Effector memory CD4-positive, alpha-beta T cell (primary cell): ENCODE results near the gene GPC6.
"Not testable (repeated sequence)": the region's sequence is repeated elsewhere in the genome, so short reads cannot be mapped to it uniquely, and the experiment has no call there.

Experiments used
- DNase-seq, 3 donors: peaks; one replicate each; pipeline ENCODE4 v3.0.0-alpha.2; 2020
- H3K27ac ChIP-seq: 2 replicates; pipeline ENCODE4 v1.7.0; 2013; ENCODE audit warnings: mild to moderate bottlenecking, low read length, moderate library complexity; ENCODE audit not compliant: insufficient read depth, poor library complexity, severe bottlenecking
- H3K27me3 ChIP-seq: replicated peaks from 2 replicates; pipeline ENCODE4 v1.7.0; 2013; ENCODE audit warnings: mild to moderate bottlenecking, low read length; ENCODE audit not compliant: insufficient read depth, control insufficient read depth, poor library complexity, severe bottlenecking
- H3K36me3 ChIP-seq: 2 replicates; pipeline ENCODE4 v1.7.0; 2013; ENCODE audit warnings: mild to moderate bottlenecking, low read length, moderate library complexity; ENCODE audit not compliant: control insufficient read depth, insufficient read depth
- H3K4me1 ChIP-seq: 2 replicates; pipeline ENCODE4 v1.7.0; 2013; ENCODE audit warnings: low read length, mild to moderate bottlenecking; ENCODE audit not compliant: control insufficient read depth, insufficient read depth, poor library complexity, severe bottlenecking
- H3K4me3 ChIP-seq: 2 replicates; pipeline ENCODE4 v1.7.0; 2013; ENCODE audit warnings: low read length, low read depth, mild to moderate bottlenecking; ENCODE audit not compliant: insufficient read depth, poor library complexity, severe bottlenecking
- H3K9me3 ChIP-seq: 2 replicates; pipeline ENCODE4 v1.7.0; 2013; ENCODE audit warnings: mild to moderate bottlenecking, low read length, moderate library complexity; ENCODE audit not compliant: control insufficient read depth

Gene GPC6

GRCh38 chr13:93472296-93472695 is 245.7 kb downstream of the GPC6 start:
- Histone ChIP-seq H3K27me3 (no peaks in the 10 kb centered on the region), H3K36me3 (no peaks in the 10 kb centered on the region), H3K4me3 (no peak overlapping the region), H3K9me3 (no peaks in the 10 kb centered on the region), H3K4me1 (no peaks in the 10 kb centered on the region), H3K27ac (no peak overlapping the region)
- no peak for DNase-seq

GRCh38 chr13:93472814-93473296 is 246.2 kb downstream of the GPC6 start:
- DNase-seq, result no peak
- H3K27me3 ChIP-seq, result no peaks in the 10 kb centered on the region
- H3K4me3 ChIP-seq, result no peak overlapping the region
- no peaks in the 10 kb centered on the region for H3K9me3 ChIP-seq
- no peaks in the 10 kb centered on the region for H3K36me3 ChIP-seq
- no peaks in the 10 kb centered on the region for H3K4me1 ChIP-seq
- H3K27ac ChIP-seq, result no peak overlapping the region

- DNase-seq, result no peak
- H3K4me1 ChIP-seq, result no peaks in the 10 kb centered on the region
- H3K27ac ChIP-seq, result no peak overlapping the region
- H3K36me3 ChIP-seq, result no peaks in the 10 kb centered on the region
- no peaks in the 10 kb centered on the region for H3K9me3 ChIP-seq
- no peaks in the 10 kb centered on the region for H3K27me3 ChIP-seq
- H3K4me3 ChIP-seq, result no peak overlapping the region
These were observed 247.0 kb downstream of the GPC6 start for GRCh38 chr13:93473441-93474270.

GRCh38 chr13:93476175-93476574 is 249.6 kb downstream of the GPC6 start:
- Histone ChIP-seq H3K9me3 (no peaks in the 10 kb centered on the region), H3K4me3 (no peak overlapping the region), H3K27ac (no peak overlapping the region), H3K4me1 (no peaks in the 10 kb centered on the region), H3K27me3 (no peaks in the 10 kb centered on the region), H3K36me3 (no peaks in the 10 kb centered on the region)
- no peak for DNase-seq

GRCh38 chr13:93477238-93477637 is 250.6 kb downstream of the GPC6 start:
- no peak overlapping the region for H3K4me3 ChIP-seq
- no peak for DNase-seq
- no peak overlapping the region for H3K27ac ChIP-seq
- H3K9me3 ChIP-seq, result no peaks in the 10 kb centered on the region
- no peaks in the 10 kb centered on the region for H3K4me1 ChIP-seq
- no peaks in the 10 kb centered on the region for H3K27me3 ChIP-seq
- no peaks in the 10 kb centered on the region for H3K36me3 ChIP-seq

GRCh38 chr13:93480553-93481106 is 254.0 kb downstream of the GPC6 start:
- Histone ChIP-seq H3K36me3 (no peaks in the 10 kb centered on the region), H3K27ac (no peak overlapping the region), H3K4me3 (no peak overlapping the region), H3K9me3 (no peaks in the 10 kb centered on the region), H3K27me3 (no peaks in the 10 kb centered on the region), H3K4me1 (no peaks in the 10 kb centered on the region)
- DNase-seq, result no peak

GRCh38 chr13:93496117-93496516 is 269.5 kb downstream of the GPC6 start:
- not testable (repeated sequence) for DNase-seq, H3K27ac ChIP-seq, H3K27me3 ChIP-seq, H3K9me3 ChIP-seq, H3K4me1 ChIP-seq, H3K36me3 ChIP-seq, H3K4me3 ChIP-seq

- Histone ChIP-seq H3K9me3 (no peaks in the 10 kb centered on the region), H3K27ac (no peak overlapping the region), H3K4me1 (no peaks in the 10 kb centered on the region), H3K27me3 (no peaks in the 10 kb centered on the region), H3K4me3 (no peak overlapping the region), H3K36me3 (no peaks in the 10 kb centered on the region)
- DNase-seq, result no peak
These were observed 270.5 kb downstream of the GPC6 start for GRCh38 chr13:93496985-93497673.

- no peak overlapping the region for H3K27ac ChIP-seq
- H3K27me3 ChIP-seq, result no peaks in the 10 kb centered on the region
- no peaks in the 10 kb centered on the region for H3K36me3 ChIP-seq
- H3K4me1 ChIP-seq, result no peaks in the 10 kb centered on the region
- no peaks in the 10 kb centered on the region for H3K9me3 ChIP-seq
- H3K4me3 ChIP-seq, result no peak overlapping the region
- DNase-seq, result no peak
These were observed 273.4 kb downstream of the GPC6 start for GRCh38 chr13:93499991-93500390.

GRCh38 chr13:93502071-93502470 is 275.5 kb downstream of the GPC6 start:
- H3K27me3 ChIP-seq, result no peaks in the 10 kb centered on the region
- no peaks in the 10 kb centered on the region for H3K4me1 ChIP-seq
- H3K27ac ChIP-seq, result no peak overlapping the region
- H3K36me3 ChIP-seq, result no peaks in the 10 kb centered on the region
- no peak overlapping the region for H3K4me3 ChIP-seq
- DNase-seq, result no peak
- no peaks in the 10 kb centered on the region for H3K9me3 ChIP-seq
